Measurements from ENCODE around the gene SERINC1. TPM values are rescaled to one million over a fixed set of nuclear protein-coding genes. Genes with fewer than 3 reads are reported as not detected.
"Not testable (repeated sequence)": the region's sequence is repeated elsewhere in the genome, so short reads cannot be mapped to it uniquely, and the experiment has no call there.

Gene SERINC1
- 102 TPM for total RNA-seq (ENCODE audit: unreplicated experiment)
- long read RNA-seq, transcript SERINC1-201 (10 exons, 3,137 nt): major isoform, 29 of 37 reads
- long read RNA-seq, partial matches to known transcripts: 3 of 37 reads
- long read RNA-seq, other reads (novel, unspliced or antisense): 5 of 37 reads

GRCh38 chr6:122471107-122472021, at the start of gene SERINC1:
Gene SERINC1, minus strand, starts transcription at chr6:122471807. Its CDS starts 70 bp downstream, at chr6:122471737.
- DNase-seq (ENCODE audit: low spot score): peak; percentile 87
- Mint-ChIP-seq H3K4me3 (ENCODE audit: unreplicated experiment) (peak within 1 kb of the TSS; percentile 99), H3K4me1 (ENCODE audit: unreplicated experiment) (peaks cover 27% of the 10 kb centered on the region), H3K9me3 (ENCODE audit: unreplicated experiment) (no peaks in the 10 kb centered on the region), H3K27me3 (ENCODE audit: unreplicated experiment) (peaks cover 3% of the 10 kb centered on the region), H3K27ac (ENCODE audit: unreplicated experiment) (peak within 1 kb of the TSS; percentile 99), H3K36me3 (ENCODE audit: low read depth, unreplicated experiment) (no peaks in the 10 kb centered on the region)
- TF ChIP-seq CTCF (IDR thresholded peaks at IDR 0.05; ENCODE audit: unreplicated experiment): no peak

DNA sequence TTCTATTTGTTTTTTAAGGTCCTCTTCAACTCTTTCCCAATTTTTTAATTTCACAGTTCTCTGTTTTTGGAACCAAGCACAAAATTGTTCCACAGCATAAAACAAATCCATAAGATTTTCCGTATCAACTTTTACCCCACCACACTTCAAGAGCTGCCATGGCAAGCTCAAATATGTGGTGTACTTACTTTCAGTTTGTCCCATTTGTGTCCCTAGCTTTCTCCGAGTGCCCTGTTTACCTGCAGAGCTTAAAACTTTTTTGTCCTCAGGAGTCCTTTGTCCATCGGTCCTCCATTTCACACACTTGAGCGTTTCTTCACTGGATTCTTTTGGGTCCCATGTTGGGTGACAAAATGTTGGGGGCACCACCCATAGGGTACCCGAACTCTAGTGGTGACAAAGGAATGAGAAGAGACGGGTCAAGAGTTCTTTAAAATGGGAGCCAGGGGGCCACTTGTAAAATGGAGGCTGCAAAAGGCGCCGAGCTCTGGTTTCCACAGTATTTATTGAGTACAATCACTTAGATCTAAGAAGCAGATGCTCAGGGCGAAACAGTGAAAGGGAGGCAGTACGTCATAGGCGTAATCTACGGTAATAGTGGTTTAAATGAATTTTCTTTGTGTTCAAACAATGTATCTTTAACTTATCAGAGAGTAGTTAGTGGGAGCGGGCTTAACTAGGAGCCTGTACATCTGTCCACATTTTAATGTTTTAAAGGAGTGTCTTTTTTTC, 39.8 kb upstream of the SERINC1 start:
- peaks cover 1% of the 10 kb centered on the region for H3K27me3 Mint-ChIP-seq (ENCODE audit: unreplicated experiment)
- no peak for DNase-seq (ENCODE audit: low spot score)
- H3K9me3 Mint-ChIP-seq (ENCODE audit: unreplicated experiment): peaks cover 5% of the 10 kb centered on the region
- H3K4me1 Mint-ChIP-seq (ENCODE audit: unreplicated experiment): no peaks in the 10 kb centered on the region
- peaks cover 32% of the 10 kb centered on the region for H3K36me3 Mint-ChIP-seq (ENCODE audit: low read depth, unreplicated experiment)
- H3K27ac Mint-ChIP-seq (ENCODE audit: unreplicated experiment): no peak overlapping the region
- no peak for TF ChIP-seq CTCF (IDR thresholded peaks at IDR 0.05; ENCODE audit: unreplicated experiment)
- H3K4me3 Mint-ChIP-seq (ENCODE audit: unreplicated experiment): no peak overlapping the region

- DNase-seq (ENCODE audit: low spot score); H3K27me3 Mint-ChIP-seq (ENCODE audit: unreplicated experiment); H3K27ac Mint-ChIP-seq (ENCODE audit: unreplicated experiment); H3K4me3 Mint-ChIP-seq (ENCODE audit: unreplicated experiment); H3K4me1 Mint-ChIP-seq (ENCODE audit: unreplicated experiment): not testable (repeated sequence)
- Mint-ChIP-seq H3K36me3 (ENCODE audit: low read depth, unreplicated experiment) (peaks cover 73% of the 10 kb centered on the region), H3K9me3 (ENCODE audit: unreplicated experiment) (peaks cover 29% of the 10 kb centered on the region)
Observed at GRCh38 chr6:122505170-122505569, 33.6 kb upstream of the SERINC1 start.

- H3K36me3 Mint-ChIP-seq (ENCODE audit: low read depth, unreplicated experiment): peaks cover 80% of the 10 kb centered on the region
Observed at GRCh38 chr6:122501475-122501874, 29.9 kb upstream of the SERINC1 start.

More at GRCh38 chr6:122501475-122501874, 29.9 kb upstream of the SERINC1 start:
- DNase-seq (ENCODE audit: low spot score): no peak
- no peak for TF ChIP-seq CTCF (IDR thresholded peaks at IDR 0.05; ENCODE audit: unreplicated experiment)
- no peaks in the 10 kb centered on the region for H3K4me1 Mint-ChIP-seq (ENCODE audit: unreplicated experiment)
- H3K27ac Mint-ChIP-seq (ENCODE audit: unreplicated experiment): no peak overlapping the region
- peaks cover 2% of the 10 kb centered on the region for H3K27me3 Mint-ChIP-seq (ENCODE audit: unreplicated experiment)
- peaks cover 23% of the 10 kb centered on the region for H3K9me3 Mint-ChIP-seq (ENCODE audit: unreplicated experiment)
- peak overlapping the region; percentile 85 for H3K4me3 Mint-ChIP-seq (ENCODE audit: unreplicated experiment)

Measured in endothelial cell (in vitro differentiated cells).